Nephron (organoid): ENCODE measurements around the gene ITIH3.

Source experiments
- H3K27ac Mint-ChIP-seq, 3 experiments: 2 replicates each; pipeline ENCODE4 v1.8.0; 2020; ENCODE audit warnings: mixed read lengths in 3 of 3, mild to moderate bottlenecking in 2 of 3, moderate library complexity in 1 of 3
- H3K27me3 Mint-ChIP-seq: 2 replicates; pipeline ENCODE4 v1.8.0; 2021; ENCODE audit warnings: low read depth, mild to moderate bottlenecking, moderate library complexity, mixed read lengths
- H3K36me3 Mint-ChIP-seq: 2 replicates; pipeline ENCODE4 v1.8.0; 2020; ENCODE audit warnings: low read depth, mixed read lengths
- H3K4me1 Mint-ChIP-seq: 2 replicates; pipeline ENCODE4 v1.8.0; 2020; ENCODE audit warnings: mixed read lengths
- H3K4me3 Mint-ChIP-seq, 3 experiments: 2 replicates each; pipeline ENCODE4 v1.8.0; 2020; ENCODE audit warnings: mild to moderate bottlenecking in 3 of 3, mixed read lengths in 3 of 3, moderate library complexity in 2 of 3
- H3K9me3 Mint-ChIP-seq: 2 replicates; pipeline ENCODE4 v1.8.0; 2020; ENCODE audit warnings: mixed read lengths
- CTCF ChIP-seq, 3 experiments: fragments of 200-600 bp; sonication (generic); IDR thresholded peaks; one replicate each; pipeline ENCODE4 v1.5.0; 2021; ENCODE audit warnings: antibody characterized with exemption in 3 of 3; ENCODE audit not compliant: unreplicated experiment in 3 of 3

ITIH3 gene

GRCh38 chr3:52852419-52852818 is 57.8 kb downstream of the ITIH3 start:
- H3K4me1 Mint-ChIP-seq = no peaks in the 10 kb centered on the region
- H3K36me3 Mint-ChIP-seq = peaks cover 14% of the 10 kb centered on the region
- no peak overlapping the region for H3K4me3 Mint-ChIP-seq
- H3K27me3 Mint-ChIP-seq = no peaks in the 10 kb centered on the region
- no peaks in the 10 kb centered on the region for H3K9me3 Mint-ChIP-seq
- TF ChIP-seq CTCF (IDR thresholded peaks at IDR 0.05; ENCODE audit: unreplicated experiment in 3 of 3) = no peak
- H3K27ac Mint-ChIP-seq = no peak overlapping the region

DNA sequence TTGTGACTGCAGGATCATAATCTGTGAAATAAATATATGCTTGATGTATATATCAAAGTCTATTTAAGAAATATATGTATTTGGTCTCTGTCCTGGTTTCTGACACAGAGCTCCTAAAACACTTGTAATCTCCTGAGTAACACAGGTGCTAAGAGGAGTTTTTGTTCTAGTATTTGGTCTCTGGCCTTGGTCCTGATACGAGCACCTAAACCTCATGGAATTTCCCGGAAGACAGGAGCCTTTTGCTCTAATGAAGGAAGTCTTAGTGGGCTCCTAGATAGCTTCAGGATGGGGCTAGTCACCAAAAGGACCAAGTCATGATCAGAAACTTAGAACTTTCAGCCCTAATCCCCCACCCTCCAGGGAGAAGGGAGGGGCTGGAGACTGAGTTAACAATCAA is 59.4 kb downstream of the ITIH3 start:
- no peaks in the 10 kb centered on the region for H3K9me3 Mint-ChIP-seq
- no peak overlapping the region for H3K27ac Mint-ChIP-seq
- no peak for TF ChIP-seq CTCF (IDR thresholded peaks at IDR 0.05; ENCODE audit: unreplicated experiment in 3 of 3)
- peaks cover 14% of the 10 kb centered on the region for H3K36me3 Mint-ChIP-seq
- H3K4me1 Mint-ChIP-seq = no peaks in the 10 kb centered on the region
- no peak overlapping the region for H3K4me3 Mint-ChIP-seq
- H3K27me3 Mint-ChIP-seq = no peaks in the 10 kb centered on the region

- no peak overlapping the region for H3K27ac Mint-ChIP-seq
- TF ChIP-seq CTCF (IDR thresholded peaks at IDR 0.05; ENCODE audit: unreplicated experiment in 3 of 3) = no peak
- H3K4me1 Mint-ChIP-seq = no peaks in the 10 kb centered on the region
- no peak overlapping the region for H3K4me3 Mint-ChIP-seq
- peaks cover 13% of the 10 kb centered on the region for H3K36me3 Mint-ChIP-seq
- no peaks in the 10 kb centered on the region for H3K27me3 Mint-ChIP-seq
- H3K9me3 Mint-ChIP-seq = no peaks in the 10 kb centered on the region
These were observed 62.1 kb downstream of the ITIH3 start for GRCh38 chr3:52856666-52857065.

DNA sequence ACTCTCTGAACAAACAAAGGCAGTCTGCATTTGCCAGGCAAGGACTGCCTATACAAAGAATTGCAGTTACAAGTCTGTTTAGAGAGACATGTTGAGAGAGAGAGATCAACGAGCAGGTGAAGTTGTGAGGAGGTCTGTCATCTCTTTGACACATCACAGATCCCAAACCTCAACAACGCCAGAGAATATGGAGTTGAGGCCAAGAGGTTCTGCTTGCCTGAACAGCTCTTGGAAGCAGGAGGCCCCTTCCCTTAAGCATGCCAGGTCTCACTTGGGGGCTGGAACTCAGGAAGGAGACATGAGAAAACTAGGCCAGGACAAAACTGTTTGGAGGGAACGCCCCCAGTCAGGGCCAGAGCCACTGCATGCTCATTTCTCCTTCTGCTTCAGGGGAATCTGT is 62.5 kb downstream of the ITIH3 start:
- H3K9me3 Mint-ChIP-seq = no peaks in the 10 kb centered on the region

DNA sequence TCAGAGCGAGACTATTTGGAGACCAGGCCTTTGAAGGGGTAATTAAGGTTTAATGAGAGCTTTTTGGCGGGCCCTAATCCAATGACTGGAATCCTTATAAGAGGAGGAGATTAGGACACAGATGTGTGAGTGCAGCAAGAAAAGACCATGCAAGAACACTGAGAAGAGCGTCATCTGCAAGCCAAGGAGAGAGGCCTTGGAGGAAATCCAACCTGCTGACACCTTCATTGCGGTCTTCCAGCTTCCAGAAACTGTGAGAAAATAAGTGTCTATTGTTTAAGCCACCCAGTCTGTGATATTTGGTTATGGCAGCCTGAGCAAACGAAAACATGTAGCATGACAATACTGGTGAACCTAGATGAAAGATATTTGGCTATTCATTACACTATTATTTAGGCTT is 63.3 kb downstream of the ITIH3 start:
- H3K36me3 Mint-ChIP-seq = peaks cover 12% of the 10 kb centered on the region
- H3K9me3 Mint-ChIP-seq = peaks cover 3% of the 10 kb centered on the region
- no peak overlapping the region for H3K27ac Mint-ChIP-seq
- H3K27me3 Mint-ChIP-seq = no peaks in the 10 kb centered on the region
- no peak for TF ChIP-seq CTCF (IDR thresholded peaks at IDR 0.05; ENCODE audit: unreplicated experiment in 3 of 3)
- no peaks in the 10 kb centered on the region for H3K4me1 Mint-ChIP-seq
- H3K4me3 Mint-ChIP-seq = no peak overlapping the region

More for the DNA sequence above, 62.5 kb downstream of the ITIH3 start:
- no peak overlapping the region for H3K4me3 Mint-ChIP-seq
- no peak for TF ChIP-seq CTCF (IDR thresholded peaks at IDR 0.05; ENCODE audit: unreplicated experiment in 3 of 3)
- peaks cover 8% of the 10 kb centered on the region for H3K36me3 Mint-ChIP-seq
- no peaks in the 10 kb centered on the region for H3K4me1 Mint-ChIP-seq
- no peaks in the 10 kb centered on the region for H3K27me3 Mint-ChIP-seq
- H3K27ac Mint-ChIP-seq = no peak overlapping the region
